ENCODE measurements around the gene ANGEL1.

Gene ANGEL1, protein sequence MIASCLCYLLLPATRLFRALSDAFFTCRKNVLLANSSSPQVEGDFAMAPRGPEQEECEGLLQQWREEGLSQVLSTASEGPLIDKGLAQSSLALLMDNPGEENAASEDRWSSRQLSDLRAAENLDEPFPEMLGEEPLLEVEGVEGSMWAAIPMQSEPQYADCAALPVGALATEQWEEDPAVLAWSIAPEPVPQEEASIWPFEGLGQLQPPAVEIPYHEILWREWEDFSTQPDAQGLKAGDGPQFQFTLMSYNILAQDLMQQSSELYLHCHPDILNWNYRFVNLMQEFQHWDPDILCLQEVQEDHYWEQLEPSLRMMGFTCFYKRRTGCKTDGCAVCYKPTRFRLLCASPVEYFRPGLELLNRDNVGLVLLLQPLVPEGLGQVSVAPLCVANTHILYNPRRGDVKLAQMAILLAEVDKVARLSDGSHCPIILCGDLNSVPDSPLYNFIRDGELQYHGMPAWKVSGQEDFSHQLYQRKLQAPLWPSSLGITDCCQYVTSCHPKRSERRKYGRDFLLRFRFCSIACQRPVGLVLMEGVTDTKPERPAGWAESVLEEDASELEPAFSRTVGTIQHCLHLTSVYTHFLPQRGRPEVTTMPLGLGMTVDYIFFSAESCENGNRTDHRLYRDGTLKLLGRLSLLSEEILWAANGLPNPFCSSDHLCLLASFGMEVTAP

DNA sequence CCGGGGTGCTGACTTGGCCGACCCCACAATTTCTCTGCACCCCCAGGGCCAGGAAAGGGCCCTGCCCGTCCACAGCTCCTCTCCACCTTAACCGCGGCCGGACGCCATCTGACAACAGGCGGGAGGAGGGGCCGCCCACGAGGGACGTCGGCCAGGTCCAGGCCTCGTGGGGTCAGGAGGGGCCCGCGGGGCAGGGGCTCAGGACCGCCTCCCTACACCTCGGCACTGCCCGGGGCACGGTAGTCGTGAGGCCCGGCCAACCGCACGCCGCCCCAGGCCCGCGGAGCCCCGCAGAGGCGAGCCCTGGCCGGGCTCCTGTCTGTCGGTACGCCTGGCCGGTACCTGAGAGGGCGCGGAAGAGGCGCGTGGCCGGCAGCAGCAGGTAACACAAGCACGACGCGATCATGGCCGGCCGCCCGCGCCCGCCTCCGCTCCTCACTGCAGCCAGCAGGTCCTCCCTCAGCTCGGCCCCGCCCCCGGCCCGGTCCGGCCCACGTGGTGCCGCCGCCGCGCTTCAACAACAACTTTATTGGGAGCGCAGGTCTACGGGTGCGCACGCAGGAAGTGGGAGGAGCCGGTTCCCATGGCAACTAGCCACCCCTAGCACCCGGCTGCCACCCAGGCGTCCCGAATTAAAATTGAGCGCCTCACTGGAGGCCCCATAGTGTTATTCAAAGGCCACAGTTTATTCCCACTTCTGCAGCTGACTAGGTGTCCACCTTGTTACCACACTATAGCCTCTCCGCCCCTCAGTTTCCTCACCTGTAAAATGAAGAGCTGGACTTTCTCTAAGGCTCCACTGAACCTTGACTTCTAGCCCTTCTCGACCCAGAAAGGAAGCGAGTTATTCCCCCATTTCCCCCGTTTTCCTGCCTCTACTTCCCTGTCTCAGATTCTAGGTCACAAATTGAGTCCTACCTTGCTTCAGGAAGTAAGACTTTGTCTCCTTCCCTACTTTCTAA, at the start of gene ANGEL1:
ANGEL1 (minus strand) TSS at position 461 of the 962 bp plus-strand sequence; CDS start at position 406, 55 bp downstream.
- DNase-seq (ENCODE audit: low read depth), result peak; percentile 97

DNA sequence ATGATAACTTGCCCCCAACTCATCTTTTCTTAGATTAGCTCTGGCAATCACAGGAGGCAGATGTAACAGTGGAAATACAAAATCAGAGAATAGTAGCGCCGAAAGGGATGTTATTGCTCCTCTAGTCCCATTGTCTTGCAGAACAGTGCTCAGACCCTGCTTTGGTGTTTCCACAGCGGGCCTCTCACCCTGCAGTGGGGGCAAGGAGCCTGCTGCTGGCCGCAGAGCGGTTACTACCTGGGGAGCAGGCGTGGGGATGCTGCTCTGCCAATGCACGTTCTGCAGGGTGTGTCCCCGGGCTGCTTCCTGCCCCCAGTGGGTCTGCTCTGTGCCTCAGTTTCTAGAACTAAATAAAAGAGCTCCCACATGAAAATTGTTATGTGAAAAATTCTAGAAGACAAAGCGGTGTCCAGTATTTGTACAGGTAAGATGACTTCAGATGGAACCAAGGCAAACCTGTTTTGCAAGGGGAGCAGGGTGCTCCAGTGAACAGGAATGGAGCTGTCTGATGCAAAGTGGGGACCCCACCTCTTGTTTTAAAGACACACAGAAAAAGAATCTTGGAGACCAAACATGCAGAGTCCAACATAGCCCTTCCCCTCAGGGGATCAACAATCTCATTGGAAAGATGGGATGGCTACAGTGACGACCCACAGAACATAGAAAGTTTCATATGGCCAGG, 49.0 kb upstream of the ANGEL1 start:
- no peak for DNase-seq (ENCODE audit: low read depth)

DNA sequence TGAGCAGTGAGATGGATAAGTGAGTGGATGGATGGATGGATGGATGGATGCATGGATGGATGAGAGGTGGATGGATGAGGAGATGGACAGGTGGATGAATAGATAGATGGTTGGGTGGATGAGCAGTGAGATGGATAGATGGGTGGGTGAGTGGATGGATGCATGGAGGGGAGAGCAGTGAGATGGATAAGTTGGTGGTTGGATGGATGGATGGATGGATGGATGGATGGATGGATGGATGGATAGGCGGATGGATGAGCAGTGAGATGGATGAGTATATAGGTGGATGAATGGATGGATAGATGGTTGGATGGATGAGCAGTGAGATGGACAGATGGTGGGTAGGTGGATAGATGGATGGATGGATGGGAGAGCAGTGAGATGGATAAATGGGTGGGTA, 44.1 kb upstream of the ANGEL1 start:
- no peak for DNase-seq (ENCODE audit: low read depth)

DNA sequence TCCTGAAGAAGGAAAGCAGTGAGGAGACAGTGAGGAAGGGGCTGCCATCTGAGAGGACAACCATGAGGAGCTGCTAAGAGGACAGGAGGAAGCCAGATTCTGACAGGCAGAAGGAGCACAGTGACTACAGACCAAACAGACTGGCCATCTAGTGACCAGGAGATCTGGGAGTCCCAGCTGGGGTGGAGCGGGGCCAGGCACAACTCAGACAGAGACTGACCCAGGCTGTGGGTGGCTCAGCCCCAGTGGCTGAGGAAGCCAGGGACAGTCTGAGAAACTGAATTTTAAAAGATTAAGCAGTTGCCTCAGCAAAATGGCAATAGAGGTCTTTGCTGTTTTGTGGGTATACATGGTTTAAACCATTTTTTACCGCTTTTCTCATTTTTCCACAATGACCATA, 42.4 kb upstream of the ANGEL1 start:
- DNase-seq (ENCODE audit: low read depth), result no peak

DNA sequence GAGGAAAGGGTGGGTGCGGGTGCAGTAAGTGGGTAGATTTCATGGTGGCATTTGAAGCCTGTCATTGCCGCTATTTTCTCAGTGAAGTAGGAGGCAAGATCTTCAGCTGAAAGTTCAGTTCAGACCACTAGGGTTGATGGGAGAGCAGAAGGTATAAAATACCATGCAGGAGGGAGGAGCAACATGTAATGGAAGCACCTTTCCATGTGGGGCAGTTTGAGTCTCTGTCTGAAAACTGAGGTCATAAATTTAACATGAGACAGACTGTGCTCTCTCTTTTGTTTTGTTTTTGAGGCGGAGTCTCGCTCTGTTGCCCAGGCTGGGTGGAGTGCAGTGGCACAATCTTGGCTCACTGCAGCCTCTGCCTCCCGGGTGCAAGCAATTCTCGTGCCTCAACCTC, 36.2 kb upstream of the ANGEL1 start:
- DNase-seq (ENCODE audit: low read depth), result no peak

DNA sequence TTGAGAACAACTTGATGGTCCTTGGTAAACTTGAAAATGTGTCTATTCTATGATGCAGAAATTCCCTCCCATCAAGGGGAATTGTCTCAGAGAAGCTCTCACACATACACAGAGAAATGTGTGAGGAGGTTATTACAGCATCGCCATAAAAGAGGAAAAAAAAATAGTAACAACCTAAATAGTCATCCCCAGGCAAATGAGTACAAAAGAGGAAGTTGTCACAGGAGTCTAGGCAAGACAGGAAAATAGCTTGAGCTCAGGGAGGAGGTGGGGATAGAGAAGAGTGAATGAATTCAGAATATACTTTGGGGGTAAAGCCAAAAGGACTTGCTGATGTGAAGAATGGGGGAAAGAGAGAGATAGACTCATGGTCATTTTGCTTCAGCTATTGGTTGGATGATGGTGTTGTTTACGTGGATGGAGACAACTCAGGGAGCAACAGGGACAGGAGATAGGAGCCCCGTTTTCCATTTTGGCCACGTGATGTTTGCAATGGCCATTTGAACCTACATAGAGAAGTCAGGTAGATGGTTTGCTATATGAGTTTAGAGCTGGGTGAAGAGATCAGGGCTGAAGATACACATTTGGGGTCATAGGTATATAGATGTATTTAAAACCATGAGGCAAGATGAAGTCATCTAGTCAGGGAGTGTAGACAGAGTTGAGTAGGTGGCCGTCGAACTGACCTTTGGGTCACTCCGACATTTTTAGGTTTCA, 33.8 kb upstream of the ANGEL1 start:
- DNase-seq (ENCODE audit: low read depth), result no peak

DNA sequence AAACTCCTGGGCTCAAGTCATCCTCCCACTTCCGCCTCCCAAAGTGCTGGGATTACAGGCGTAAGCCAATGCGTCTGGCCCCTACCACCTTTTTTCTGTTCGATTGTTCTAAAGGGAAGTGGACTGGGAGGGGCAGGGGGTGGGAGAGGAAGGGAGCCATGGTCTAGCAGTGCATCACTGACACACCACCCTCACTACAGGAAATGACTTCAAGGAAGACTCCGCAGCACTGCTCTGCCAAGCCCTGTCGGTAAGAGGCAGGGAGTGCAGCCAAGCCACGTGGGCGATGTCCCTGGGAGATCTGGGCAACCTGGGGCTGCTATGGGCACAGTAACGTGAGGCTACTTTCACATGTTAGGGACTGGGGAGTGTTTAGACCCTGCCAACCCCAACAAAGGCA, 31.5 kb upstream of the ANGEL1 start:
- peak; percentile 21 for DNase-seq (ENCODE audit: low read depth)

DNA sequence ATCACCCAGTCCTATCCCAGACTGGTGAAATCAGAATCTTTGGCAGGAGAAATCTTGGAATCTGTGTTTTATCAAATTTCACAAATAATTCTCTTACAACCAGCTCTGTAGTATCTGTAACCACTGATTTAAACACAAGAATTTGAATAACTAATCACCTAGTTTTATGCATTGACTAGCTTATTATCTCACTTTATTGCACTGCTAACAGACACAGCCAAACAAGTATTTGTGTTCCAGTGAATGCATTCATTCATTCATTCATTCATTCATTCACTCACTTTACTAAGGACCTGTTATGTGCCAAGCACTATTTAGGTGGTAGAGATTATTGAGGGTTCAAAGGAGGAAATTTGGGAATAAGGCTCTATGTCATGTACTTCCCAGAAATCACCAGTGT, 29.7 kb upstream of the ANGEL1 start:
- no peak for DNase-seq (ENCODE audit: low read depth)

DNA sequence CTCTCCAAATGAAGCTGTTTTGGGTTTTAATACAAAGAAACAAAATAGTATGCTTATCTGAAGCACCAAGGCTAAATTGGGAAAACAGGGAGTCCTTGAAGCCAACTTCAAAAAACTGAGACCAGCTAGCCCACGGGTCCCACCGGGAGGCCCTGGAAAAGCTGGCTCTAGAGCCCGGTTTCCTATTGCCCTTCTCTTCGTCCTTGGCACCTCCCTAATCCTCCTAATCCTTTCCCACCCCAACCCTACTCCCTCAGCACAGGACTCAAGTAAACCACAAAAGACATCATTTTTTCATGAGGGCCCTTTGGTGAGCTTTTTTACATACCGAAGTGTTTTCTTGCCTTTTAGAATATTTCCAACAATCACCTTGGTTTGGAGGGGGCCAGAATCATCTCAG, 24.8 kb upstream of the ANGEL1 start:
- no peak for DNase-seq (ENCODE audit: low read depth)

DNA sequence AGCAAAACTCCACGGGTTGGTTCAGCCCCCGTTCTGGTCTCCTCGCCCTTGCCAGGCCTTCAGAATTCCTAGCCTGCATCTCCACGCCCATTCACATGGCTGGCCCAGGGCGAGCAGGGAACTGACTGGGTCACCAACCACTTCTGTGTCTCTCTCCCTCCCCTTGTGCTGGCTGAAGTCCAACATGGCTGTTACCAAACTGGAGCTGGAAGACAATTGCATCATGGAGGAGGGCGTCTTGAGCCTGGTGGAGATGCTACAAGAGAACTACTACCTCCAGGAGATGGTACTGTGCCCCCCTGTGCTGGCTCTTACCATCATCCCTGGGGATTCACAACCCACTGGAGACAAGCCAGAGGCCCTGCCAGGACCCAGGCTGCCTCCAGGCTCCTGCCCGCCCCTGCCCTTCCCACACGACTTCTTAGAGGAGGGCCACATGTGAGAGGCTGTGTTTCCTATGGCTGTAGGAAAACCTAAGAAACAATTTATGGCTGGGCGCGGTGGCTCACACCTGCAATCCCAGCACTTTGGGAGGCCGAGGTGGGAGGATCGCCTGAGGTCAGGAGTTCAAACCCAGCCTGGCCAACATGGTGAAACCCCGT, 23.4 kb upstream of the ANGEL1 start:
- DNase-seq (ENCODE audit: low read depth), result no peak

DNA sequence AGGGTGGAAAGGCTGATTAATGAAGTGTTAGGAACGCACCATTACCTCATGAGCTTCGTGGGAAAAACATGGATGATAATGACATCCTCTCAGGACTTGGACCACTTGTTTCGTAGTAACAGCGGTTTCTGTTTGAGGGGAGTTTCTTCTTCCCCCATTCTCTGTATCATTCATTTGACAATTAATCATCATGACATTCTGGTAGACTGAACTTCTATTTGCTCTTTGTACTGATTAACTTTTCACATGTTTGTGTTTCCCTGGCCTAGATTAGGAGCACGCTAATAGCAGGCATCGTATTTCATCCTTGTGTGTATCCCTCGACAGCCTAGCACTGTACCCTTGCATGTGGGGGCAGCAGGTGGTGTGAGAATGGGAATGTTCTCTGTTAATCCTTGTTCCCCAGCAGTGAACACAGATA, 21.6 kb upstream of the ANGEL1 start:
- no peak for DNase-seq (ENCODE audit: low read depth)

DNA sequence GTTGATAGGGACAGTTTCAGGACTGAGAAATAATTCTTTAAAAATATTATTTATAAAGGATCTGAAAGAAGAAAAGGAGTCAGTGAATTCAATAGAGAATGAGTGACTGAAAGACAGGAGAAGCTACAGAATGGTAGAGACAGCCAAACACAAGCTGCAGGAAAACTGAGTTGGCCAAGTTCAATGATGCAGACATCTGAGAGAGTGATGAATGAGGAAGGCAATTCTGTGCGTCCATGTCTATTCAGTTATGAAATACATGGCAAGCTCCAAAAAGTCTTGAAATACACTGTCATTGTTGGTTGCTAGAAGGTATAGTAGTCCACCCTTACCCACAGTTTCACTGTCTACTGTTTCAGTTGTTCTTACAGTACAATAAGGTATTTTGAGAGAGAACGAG, 20.3 kb upstream of the ANGEL1 start:
- DNase-seq (ENCODE audit: low read depth), result no peak

DNA sequence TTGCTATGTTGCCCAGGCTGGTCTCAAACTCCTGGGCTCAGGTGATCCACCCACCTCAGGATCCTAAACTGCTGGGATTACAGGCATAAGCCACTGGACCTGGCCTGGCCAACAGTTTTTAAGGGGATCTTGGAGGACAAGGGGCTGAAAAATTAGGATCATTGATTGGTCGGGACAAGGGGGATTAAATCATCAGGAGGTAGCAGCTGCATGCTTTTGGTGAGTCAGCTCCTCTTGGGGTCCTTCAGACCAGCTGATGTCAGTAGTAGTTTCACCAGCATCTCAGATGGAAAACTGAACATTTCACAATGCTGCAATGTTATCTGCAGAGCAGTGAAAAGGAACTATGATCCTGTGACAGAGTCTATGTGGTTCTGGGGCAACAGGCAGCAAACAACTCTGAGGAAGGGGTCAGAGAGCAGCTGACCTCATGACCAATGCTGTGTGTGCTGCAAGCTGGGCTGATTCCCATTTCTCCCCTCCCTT, 19.9 kb upstream of the ANGEL1 start:
- no peak for DNase-seq (ENCODE audit: low read depth)

DNA sequence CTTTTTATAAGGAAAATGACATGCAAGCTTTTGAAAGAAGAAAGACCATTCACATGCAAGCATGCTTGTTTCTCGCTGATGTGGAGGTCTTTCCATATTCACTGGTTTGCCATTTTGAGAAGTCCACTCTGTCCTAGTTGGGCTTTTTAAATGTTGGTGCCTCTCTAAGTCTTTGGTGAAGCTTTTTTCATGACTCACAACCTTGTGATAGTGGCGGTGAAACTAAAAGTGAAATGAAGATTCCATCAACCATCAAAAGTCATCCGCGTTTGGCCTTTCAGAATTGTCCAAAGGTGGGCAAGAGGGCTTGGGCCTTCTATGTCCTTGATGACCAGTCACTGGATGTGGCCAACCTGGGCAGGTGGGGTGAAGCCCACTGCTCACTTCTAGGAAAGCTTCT, 17.9 kb upstream of the ANGEL1 start:
- DNase-seq (ENCODE audit: low read depth), result no peak

DNA sequence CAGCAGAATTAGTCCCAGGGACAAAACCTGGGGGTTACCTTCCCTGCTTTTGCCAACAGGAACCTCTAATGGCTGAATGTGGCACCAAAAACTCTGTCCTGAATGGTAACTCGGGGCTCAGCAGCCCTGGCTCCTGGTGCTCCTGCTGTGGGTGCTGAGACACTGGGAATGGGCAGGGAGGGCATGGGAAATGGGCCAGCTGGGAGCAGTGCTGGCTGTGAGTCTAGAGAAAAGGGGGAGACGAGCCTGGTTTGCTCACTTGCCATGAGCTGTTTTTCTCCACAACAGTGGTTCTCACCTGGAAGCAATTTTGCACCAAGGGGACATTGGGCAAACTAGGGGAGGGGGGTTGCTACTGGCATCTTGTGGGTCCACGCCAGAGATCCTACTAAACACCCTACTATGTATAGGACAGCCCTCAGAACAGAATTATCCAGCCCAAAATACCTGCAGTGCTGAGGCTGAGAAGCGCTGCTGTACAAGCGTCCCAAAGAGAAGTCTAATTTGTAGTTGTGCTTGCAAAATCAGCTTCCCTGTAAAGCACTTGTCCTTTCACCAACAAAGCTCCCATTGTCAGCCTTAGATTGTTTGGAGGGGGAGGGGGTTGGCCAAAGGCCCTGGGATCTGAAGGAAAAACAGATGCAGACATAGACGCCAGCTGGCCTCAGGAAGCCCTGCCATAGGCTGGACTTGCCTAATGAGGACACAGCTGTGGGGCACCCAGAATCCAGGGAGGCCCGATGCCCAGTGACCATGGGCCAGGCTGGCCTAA, 17.2 kb upstream of the ANGEL1 start:
- DNase-seq (ENCODE audit: low read depth), result no peak

DNA sequence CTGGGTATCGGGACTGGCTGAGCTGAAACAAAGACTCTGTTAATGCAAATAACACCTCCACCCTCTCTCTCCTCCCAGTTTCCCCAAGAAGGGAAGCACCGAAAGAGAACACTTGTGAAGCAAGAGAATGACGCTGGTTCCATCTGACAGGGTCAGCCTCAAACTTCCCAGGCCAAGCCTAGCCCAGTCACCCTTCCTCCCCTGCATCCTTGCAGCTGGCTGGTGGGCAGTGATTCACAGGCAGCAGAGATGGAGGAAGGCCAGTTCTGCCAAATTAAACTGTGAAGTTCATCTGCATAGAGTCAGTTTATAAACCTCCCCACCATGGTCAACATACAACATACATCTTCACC, 16.3 kb upstream of the ANGEL1 start:
- DNase-seq (ENCODE audit: low read depth), result no peak

DNA sequence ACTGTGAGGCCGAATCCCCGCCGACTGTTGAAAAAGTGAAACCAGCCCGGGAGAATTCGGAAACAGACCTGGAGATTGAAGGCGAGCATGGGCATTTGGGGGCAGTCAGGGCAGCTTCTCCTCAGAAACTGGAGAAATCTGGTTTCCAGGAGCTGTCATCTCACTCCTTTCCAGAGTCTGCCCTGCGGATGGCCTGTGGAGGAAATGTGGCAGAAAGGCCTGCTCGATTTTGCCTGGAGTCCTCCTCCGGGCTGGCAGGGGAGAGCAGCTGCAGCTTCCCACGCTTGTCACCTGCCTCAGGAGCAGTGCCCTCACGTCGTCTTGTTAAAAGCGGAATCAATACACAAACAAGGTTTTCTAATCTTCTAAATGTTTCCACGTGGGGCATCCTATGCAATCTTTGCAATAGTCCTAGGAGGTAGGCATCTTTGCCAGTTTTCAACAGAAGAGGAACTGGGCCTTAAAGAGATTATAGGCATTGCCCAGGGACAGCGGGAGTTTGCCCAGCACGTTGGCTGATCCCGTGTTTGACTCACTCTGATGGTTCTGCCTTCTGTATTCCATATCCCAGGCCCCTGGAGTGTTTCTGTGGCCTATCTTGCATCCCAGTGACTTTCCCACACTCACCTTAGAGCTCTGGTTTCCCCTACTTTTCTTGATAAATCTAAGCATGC, 15.8 kb upstream of the ANGEL1 start:
- no peak for DNase-seq (ENCODE audit: low read depth)

DNA sequence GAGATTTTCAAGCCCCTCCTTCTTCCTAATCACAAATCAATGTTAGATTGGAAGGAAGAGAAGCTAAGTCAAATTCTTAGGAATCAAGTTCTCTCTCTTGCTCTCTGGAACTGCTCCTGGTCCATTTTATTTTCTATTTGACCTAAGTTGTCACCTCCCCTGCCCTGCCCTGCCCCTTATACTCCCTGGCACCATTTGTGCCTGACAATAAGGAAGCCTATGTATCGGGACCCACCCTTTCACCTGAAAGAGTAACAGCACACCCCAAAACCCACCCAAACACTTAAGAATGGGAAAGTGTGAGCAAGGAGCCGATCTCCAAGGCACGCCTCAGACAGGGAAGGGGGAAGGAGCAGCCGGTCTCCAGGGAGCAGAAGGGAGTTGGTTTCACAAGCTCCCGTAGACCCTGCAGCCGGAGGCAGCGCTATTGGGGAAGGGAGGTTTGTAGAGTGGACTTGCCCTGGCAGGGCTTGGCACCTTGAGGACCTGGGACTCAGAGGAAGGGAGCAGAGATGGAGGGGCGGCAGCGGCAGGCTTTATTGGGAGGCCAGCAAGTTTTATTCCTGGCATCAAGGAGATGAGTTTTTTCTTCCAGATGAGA, 15.1 kb upstream of the ANGEL1 start:
- no peak for DNase-seq (ENCODE audit: low read depth)

DNA sequence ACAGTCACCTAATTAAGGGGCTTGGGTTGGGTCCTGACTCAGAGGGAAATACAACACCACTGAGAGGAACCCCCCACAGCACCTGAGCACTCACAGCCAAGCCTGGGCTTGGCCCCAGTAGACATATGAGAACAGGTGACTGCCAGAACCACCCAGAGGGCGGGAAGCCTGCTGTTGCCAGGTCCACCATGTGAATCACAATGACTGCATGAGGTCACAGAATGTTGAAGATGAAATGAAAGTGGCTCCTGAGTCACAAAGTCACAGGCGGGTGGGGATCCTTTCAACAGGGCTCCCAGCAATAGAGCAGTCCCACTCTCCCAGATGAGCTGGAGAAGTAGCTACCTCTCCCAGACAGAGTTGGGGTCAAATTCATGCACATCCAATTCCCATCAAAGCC, 13.4 kb upstream of the ANGEL1 start, which contains the start of gene LRRC74A:
LRRC74A (plus strand) TSS at position 287 of the 400 bp plus-strand sequence. CDS start 290 bp downstream, outside the sequence.
- DNase-seq (ENCODE audit: low read depth), result no peak
